ENCODE measurements around the gene WDPCP. TPM values are rescaled to one million over a fixed set of nuclear protein-coding genes. Genes with fewer than 3 reads are reported as not detected.

The WDPCP gene
- total RNA-seq, 2 experiments from 2014 or later: 14.8 to 29.3 TPM

DNA sequence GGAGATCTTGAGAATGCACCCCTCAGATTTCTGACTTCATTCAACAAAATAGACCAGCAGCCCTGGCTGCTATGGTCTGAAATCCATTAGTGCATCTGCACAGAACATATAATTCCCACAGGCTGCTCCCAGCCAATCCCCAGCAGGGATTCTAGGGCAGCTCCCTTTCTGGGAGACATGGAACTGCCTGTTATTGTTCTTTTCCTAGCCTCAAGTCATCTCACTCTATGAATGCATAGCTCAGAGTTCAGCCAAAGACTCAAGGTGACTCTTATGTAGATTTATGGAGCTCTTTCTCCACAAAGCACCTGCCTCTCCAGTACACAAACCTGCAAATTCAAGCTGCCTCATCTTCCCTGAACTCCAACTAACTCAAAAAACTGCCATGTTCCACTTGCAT lies 241.9 kb downstream of the WDPCP start:
- DNase-seq (ENCODE audit: low spot score): no peak
- Histone ChIP-seq H4K20me1 (ENCODE audit: insufficient read depth, low read length) (no peaks in the 10 kb centered on the region), H3K4me3 (ENCODE audit: low read depth, low read length, poor library complexity, severe bottlenecking) (no peak overlapping the region), H3K4me1 (ENCODE audit: insufficient read depth, low read length, poor library complexity, severe bottlenecking) (no peaks in the 10 kb centered on the region), H3K27ac (ENCODE audit: low read depth, low read length, poor library complexity, severe bottlenecking) (no peak overlapping the region), H3K4me2 (ENCODE audit: low read length) (no peak overlapping the region), H3K9me2 (ENCODE audit: insufficient read depth, low read length) (no peaks in the 10 kb centered on the region), H2AFZ (ENCODE audit: low read length) (no peak overlapping the region), H3K9me3 (ENCODE audit: low read length) (peaks cover 11% of the 10 kb centered on the region), H3K36me3 (ENCODE audit: insufficient read depth, low read length) (no peaks in the 10 kb centered on the region), H3K79me2 (ENCODE audit: insufficient read depth, low read depth, low read length) (no peaks in the 10 kb centered on the region)
- ChIA-PET POLR2A (interaction anchor here (0.6 to 0.7 kb wide), 2 partner anchors 22 to 35 kb away, joined by 3 read pairs; no protein-coding TSS in a partner anchor), CTCF (ENCODE audit: unreplicated experiment) (no interaction called here)
- TF ChIP-seq CTCF (conservative IDR thresholded peaks at IDR 0.05; ENCODE audit: low read length) (no peak), EZH2phosphoT487 (IDR thresholded peaks at IDR 0.05; ENCODE audit: borderline replicate concordance, low read depth, low read length) (no peak)
- intact Hi-C loops (cut with micrococcal nuclease; ENCODE audit: unreplicated experiment): loop anchor here (5.0 kb wide), 1 partner anchor 36 kb away; no protein-coding TSS in a partner anchor
- BruUV-seq (replicated peaks): no TSS peak

GRCh38 chr2:63345285-63345633 lies 243.0 kb downstream of the WDPCP start:
- Histone ChIP-seq H3K4me1 (ENCODE audit: insufficient read depth, low read length, poor library complexity, severe bottlenecking) (no peaks in the 10 kb centered on the region), H3K9me2 (ENCODE audit: insufficient read depth, low read length) (no peaks in the 10 kb centered on the region), H3K27ac (ENCODE audit: low read depth, low read length, poor library complexity, severe bottlenecking) (no peak overlapping the region), H3K4me2 (ENCODE audit: low read length) (no peak overlapping the region), H3K79me2 (ENCODE audit: insufficient read depth, low read depth, low read length) (no peaks in the 10 kb centered on the region), H4K20me1 (ENCODE audit: insufficient read depth, low read length) (no peaks in the 10 kb centered on the region), H3K36me3 (ENCODE audit: insufficient read depth, low read length) (no peaks in the 10 kb centered on the region), H2AFZ (ENCODE audit: low read length) (no peak overlapping the region), H3K9me3 (ENCODE audit: low read length) (peaks cover 11% of the 10 kb centered on the region), H3K4me3 (ENCODE audit: low read depth, low read length, poor library complexity, severe bottlenecking) (no peak overlapping the region)
- BruUV-seq (replicated peaks): no TSS peak
- intact Hi-C loops (cut with micrococcal nuclease; ENCODE audit: unreplicated experiment): loop anchor here (5.0 kb wide), 1 partner anchor 37 kb away; no protein-coding TSS in a partner anchor
- ChIA-PET POLR2A (no interaction called here), CTCF (ENCODE audit: unreplicated experiment) (no interaction called here)
- DNase-seq (ENCODE audit: low spot score): no peak
- TF ChIP-seq CTCF (conservative IDR thresholded peaks at IDR 0.05; ENCODE audit: low read length): no peak
- TF ChIP-seq EZH2phosphoT487 (IDR thresholded peaks at IDR 0.05; ENCODE audit: borderline replicate concordance, low read depth, low read length): no peak

DNA sequence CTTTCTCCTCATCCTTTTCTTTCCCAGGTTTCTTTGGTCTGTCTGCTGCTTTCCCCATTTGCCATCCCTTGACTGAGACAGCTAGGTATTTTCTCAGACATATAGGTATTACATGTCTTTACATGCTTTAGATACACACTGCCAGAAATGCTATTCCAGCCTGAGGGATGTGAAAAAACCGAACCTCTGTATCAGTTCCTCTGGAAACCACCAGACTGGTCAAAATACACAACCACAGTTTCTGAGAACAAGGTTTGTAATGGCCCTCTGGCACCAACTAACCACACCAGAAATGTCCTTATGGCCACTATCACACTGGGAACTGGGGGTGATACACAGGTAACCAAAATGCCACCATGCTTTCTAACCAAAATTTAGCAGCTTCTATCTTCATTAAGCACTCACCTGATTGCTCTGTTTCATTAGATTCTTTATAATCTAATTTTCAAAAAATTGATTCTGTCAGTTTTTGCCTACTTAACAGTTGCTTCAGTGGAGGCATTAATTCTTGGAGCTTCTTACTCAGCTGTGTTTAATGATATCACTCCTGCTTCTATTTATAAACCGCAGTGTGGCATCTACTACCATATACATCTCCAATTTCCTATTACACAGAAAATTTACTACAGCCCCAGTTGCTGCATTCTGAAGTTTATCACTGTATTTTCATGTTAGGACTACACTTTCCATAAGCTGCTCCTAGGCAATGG lies 243.5 kb downstream of the WDPCP start:
- CTCF ChIA-PET (ENCODE audit: unreplicated experiment): no interaction called here
- H4K20me1 ChIP-seq (ENCODE audit: insufficient read depth, low read length): no peaks in the 10 kb centered on the region
- H3K4me1 ChIP-seq (ENCODE audit: insufficient read depth, low read length, poor library complexity, severe bottlenecking): no peaks in the 10 kb centered on the region
- TF ChIP-seq CTCF (conservative IDR thresholded peaks at IDR 0.05; ENCODE audit: low read length) (no peak), EZH2phosphoT487 (IDR thresholded peaks at IDR 0.05; ENCODE audit: borderline replicate concordance, low read depth, low read length) (no peak)
- no peak overlapping the region for H3K4me3 ChIP-seq (ENCODE audit: low read depth, low read length, poor library complexity, severe bottlenecking)
- no peaks in the 10 kb centered on the region for H3K9me2 ChIP-seq (ENCODE audit: insufficient read depth, low read length)
- no peaks in the 10 kb centered on the region for H3K79me2 ChIP-seq (ENCODE audit: insufficient read depth, low read depth, low read length)
- H3K27ac ChIP-seq (ENCODE audit: low read depth, low read length, poor library complexity, severe bottlenecking): no peak overlapping the region
- no peak for DNase-seq (ENCODE audit: low spot score)
- no peaks in the 10 kb centered on the region for H3K36me3 ChIP-seq (ENCODE audit: insufficient read depth, low read length)
- H3K9me3 ChIP-seq (ENCODE audit: low read length): peaks cover 11% of the 10 kb centered on the region
- POLR2A ChIA-PET: interaction anchor here (0.7 kb wide), 1 partner anchor 39 kb away, joined by 4 read pairs; no protein-coding TSS in a partner anchor
- BruUV-seq (replicated peaks): no TSS peak
- intact Hi-C loops (cut with micrococcal nuclease; ENCODE audit: unreplicated experiment): loop anchor here (5.0 kb wide), 1 partner anchor 38 kb away; no protein-coding TSS in a partner anchor
- no peak overlapping the region for H3K4me2 ChIP-seq (ENCODE audit: low read length)
- H2AFZ ChIP-seq (ENCODE audit: low read length): no peak overlapping the region

Data from OCI-LY7 (cell line).